Esophagus muscularis mucosa (tissue), 3 donors: ENCODE results near the gene PGAM1.

Experiments used
- POLR2A ChIP-seq: fragments of 450-650 bp; IDR thresholded peaks from one replicate; pipeline ENCODE4 v1.6.1; 2017; ENCODE audit warnings: antibody characterized with exemption, moderate library complexity, mild to moderate bottlenecking, low read depth
- TF ChIP-seq, protein P1 (sequence below), 3 experiments: fragments of 200-600 bp in 2 of 3; fragments of 450-650 bp in 1 of 3; sonication (generic) in 2 of 3; IDR thresholded peaks; one replicate each; pipeline ENCODE4 v1.5.1; 2017 to 2019; ENCODE audit warnings: antibody characterized with exemption in 3 of 3, mild to moderate bottlenecking in 2 of 3, moderate library complexity in 1 of 3

DNA sequence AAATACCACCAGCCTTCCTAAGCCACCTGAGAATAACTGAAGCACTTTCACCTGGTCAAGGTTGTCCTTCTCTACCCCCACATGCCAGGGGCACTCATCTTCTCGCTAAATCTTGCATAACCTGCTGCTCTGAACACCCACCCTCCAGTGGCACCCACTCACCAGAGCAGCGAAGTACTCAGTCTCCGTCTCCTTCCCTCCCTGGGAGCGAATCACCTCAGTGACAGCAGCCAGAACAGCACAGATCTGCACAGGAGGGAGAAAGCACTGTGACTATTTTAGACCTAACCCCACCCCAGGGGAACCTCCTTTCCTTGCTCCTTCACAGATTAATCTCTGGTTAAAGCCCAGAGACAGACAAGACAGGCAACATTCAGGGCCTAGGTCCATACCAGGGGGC lies 29.9 kb upstream of the PGAM1 start:
- TF ChIP-seq, protein P1, sequence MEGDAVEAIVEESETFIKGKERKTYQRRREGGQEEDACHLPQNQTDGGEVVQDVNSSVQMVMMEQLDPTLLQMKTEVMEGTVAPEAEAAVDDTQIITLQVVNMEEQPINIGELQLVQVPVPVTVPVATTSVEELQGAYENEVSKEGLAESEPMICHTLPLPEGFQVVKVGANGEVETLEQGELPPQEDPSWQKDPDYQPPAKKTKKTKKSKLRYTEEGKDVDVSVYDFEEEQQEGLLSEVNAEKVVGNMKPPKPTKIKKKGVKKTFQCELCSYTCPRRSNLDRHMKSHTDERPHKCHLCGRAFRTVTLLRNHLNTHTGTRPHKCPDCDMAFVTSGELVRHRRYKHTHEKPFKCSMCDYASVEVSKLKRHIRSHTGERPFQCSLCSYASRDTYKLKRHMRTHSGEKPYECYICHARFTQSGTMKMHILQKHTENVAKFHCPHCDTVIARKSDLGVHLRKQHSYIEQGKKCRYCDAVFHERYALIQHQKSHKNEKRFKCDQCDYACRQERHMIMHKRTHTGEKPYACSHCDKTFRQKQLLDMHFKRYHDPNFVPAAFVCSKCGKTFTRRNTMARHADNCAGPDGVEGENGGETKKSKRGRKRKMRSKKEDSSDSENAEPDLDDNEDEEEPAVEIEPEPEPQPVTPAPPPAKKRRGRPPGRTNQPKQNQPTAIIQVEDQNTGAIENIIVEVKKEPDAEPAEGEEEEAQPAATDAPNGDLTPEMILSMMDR (IDR thresholded peaks at IDR 0.05), result no peak
- TF ChIP-seq POLR2A, result no peak
